ENCODE results near the gene ASCC1.
A peak's percentile ranks its signal among the peaks of the same experiment; 100 is the strongest.
"Not testable (repeated sequence)": the region's sequence is repeated elsewhere in the genome, so short reads cannot be mapped to it uniquely, and the experiment has no call there.

Gene ASCC1

DNA sequence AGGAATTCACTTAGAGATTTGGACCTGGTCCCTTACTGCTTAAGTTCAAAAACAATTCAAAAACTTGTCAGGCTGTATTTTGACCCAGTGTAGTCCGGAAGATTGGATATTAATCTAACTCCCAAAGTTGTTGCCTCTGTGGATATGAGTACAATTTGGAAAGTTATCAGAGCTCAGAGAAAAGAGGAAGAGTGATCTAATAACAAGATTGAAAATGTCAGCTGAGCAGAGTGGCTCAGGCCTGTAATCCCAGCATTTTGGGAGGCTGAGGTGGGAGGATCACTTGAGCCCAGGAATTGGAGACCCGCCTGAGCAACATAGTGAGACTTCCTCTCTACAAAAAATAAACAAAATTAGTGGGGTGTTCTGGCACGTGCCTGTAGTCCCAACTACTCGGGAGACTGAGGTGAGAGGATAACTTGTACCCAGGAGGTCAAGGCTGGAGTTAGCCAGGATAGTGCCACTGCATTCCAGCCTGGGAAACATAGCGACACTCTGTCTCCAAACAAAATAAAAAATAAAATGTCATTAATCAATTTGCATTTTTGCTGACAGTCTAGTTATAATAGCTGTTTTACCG lies 3.2 kb upstream of the ASCC1 start:
- no peak for DNase-seq

DNA sequence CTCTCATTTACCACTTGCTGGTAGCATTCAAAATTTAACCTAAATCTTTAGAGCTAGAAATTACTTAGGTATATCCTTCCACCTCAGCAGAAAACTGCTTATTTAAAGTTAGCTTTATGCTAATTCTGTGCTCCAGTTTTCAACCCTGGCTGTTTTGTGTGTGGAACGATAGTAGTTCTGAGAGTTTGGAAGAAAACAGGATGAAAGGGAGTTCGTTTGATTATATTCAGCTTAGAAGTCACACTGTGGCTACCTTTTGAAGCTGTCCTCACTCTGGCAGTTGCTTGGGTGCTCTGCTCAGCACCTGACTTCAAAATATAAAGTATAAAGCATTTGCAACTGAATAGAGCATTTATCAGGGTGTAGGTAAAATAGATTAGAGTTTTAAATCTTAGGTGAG lies 2.6 kb upstream of the ASCC1 start:
- peak in 3 of 6 experiments; percentile 8 to 34 (median 34) for DNase-seq

GRCh38 chr10:72218325-72218724 lies 2.2 kb upstream of the ASCC1 start:
- no peak for DNase-seq

GRCh38 chr10:72211832-72212231 lies 4.2 kb downstream of the ASCC1 start:
- not testable (repeated sequence) for DNase-seq

GRCh38 chr10:72211381-72211780 lies 4.7 kb downstream of the ASCC1 start:
- DNase-seq, result not testable (repeated sequence)

GRCh38 chr10:72208526-72208925 lies 7.5 kb downstream of the ASCC1 start:
- peak in 2 of 6 experiments; percentile 7 to 15 for DNase-seq

DNA sequence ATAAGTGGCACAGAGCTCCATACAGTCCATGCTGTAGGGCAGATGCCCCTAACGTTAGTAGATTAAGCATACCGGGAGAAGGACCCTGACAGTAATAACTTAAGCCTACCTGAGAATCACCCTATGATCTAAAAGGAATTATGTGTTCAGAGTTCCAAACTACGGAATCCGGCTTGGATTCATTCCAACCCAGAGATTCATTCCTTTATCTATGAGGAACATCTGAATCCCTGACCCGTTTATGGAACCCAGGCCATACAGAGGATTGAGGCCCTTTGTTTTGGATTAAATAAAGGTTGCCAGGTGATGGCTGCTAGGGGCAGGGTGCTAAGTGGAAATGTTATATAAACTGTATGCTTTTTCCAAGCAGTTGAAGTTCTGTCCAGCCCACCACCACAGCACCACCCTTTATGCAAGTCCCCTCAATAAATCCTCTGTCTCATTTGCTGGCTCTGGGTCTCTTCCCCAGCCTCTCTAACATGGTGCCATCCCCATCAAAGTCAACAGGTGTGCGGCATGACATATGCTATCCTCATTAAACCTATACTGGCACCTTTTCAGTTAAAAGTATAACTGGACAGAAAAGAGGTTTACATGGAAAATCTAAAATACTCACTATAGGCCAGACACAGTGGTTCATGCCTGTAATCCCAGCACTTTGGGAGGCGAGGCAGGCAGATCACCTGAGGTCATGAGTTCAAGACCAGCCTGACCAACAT lies 9.4 kb downstream of the ASCC1 start:
- no peak for DNase-seq

GRCh38 chr10:72204724-72205123 lies 11.4 kb downstream of the ASCC1 start:
- no peak for DNase-seq

DNA sequence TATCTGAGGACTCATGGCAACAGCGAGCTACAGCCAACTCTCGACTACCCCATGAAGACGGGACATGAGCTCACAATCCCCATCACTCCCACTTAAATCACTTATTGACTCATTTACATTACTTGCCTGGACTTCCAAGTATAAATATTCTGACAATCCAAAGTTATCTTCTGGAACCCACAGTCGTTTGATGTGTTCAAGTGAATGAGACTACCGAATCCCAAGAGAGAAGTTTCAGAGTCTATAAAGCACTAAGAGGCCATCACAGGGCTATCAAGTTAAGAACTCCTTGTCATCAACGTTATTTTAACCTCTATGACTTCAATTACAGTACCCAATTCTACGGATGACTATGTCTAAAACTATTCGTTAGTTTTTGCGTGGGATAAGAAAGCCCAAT lies 11.8 kb downstream of the ASCC1 start:
- DNase-seq, result no peak

DNA sequence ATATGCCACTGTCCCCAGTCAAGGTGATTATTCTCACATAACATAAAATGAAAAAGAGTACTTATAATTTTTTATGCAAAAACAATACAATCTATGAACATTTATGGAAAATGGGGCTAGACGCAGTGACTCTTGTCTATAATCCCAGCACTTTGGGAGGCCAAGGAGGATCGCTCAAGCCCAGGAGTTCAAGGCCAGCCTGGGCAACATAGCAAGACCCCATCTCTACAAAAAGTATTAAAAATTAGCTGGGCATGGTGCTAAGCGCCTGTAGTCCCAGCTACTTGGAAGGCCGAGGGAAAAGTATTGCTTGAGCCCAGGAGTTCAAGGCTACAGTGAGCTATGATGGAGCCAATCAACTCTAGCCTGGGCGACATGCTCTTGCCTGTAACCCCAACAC lies 14.8 kb downstream of the ASCC1 start:
- DNase-seq, result no peak

DNA sequence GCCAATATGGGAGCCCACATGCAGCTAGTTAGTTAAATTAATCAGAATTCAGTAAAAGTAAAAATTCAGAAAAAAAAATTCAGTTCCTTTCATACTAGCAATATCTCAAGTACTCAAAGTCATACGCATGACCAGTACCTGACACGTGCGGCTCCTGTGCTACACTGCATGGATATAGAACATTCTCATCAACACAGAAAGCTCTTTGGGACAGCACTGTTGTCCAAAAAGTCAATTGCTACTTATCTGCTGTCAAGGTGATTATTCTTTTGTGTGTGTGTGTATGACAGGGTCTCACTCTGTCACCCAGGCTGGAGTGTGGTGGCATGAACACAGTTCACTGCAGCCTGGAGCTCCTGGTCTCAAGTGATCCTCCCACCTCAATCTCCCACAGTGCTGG lies 15.2 kb downstream of the ASCC1 start:
- DNase-seq, result no peak

GRCh38 chr10:72194949-72195348 lies 21.1 kb downstream of the ASCC1 start:
- no peak for DNase-seq

DNA sequence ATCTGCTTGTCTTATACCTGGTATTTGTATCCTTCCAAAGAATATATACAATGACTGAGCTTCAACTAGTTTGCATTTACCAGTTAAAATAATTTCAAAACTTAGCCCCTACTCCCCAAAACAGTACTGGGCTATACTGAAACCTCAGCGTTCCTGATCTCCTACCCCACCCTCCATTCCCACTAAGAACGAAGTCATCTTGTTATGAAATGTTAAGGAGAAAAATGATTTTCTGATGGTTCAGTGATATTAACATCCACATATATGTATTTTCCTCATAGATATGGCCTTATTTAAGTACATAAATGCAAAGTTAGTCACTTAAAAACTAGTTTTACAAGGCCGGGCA lies 29.1 kb downstream of the ASCC1 start:
- DNase-seq, result no peak

GRCh38 chr10:72186258-72186981 lies 29.7 kb downstream of the ASCC1 start:
- DNase-seq, result no peak

- DNase-seq, result no peak
Observed at GRCh38 chr10:72184156-72184555, 31.9 kb downstream of the ASCC1 start.

GRCh38 chr10:72177454-72177853 lies 38.6 kb downstream of the ASCC1 start:
- no peak for DNase-seq

DNA sequence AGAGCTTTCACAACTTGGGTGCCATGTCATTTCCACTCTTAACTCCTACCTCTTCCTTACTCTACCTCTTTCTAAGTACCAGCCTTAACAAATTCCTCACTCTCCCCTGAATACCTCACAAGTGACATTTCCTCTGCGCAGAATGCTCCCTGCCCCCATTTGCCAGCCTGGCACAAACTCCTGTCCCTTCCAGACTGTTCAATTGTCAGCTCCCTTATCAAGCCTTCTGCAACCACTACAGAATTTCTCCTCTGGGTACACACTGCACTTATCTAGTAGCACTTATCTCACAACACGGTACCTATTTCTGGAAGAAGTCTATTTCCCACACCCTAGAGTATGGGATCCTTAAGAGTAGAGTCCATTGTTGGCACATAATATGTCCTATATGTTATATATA lies 39.4 kb downstream of the ASCC1 start:
- no peak for DNase-seq

GRCh38 chr10:72175149-72175548 lies 40.9 kb downstream of the ASCC1 start:
- no peak for DNase-seq

DNA sequence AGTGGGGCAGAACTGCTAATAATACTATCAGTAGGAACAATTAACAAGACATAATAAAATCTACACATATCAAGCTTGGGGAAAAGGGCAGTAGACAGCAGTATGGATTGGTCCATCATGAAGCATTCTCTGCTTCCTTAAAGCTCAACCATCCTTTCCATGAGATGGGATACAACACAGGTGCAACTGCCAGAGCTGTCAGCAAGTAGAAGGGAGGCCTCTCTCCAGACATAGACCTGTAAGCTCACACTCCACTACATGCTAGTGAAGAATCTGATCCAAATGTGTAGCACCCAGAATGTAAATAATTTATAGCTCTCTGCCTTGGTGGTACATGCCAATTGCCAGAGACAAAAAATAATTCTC lies 41.8 kb downstream of the ASCC1 start:
- no peak for DNase-seq

DNA sequence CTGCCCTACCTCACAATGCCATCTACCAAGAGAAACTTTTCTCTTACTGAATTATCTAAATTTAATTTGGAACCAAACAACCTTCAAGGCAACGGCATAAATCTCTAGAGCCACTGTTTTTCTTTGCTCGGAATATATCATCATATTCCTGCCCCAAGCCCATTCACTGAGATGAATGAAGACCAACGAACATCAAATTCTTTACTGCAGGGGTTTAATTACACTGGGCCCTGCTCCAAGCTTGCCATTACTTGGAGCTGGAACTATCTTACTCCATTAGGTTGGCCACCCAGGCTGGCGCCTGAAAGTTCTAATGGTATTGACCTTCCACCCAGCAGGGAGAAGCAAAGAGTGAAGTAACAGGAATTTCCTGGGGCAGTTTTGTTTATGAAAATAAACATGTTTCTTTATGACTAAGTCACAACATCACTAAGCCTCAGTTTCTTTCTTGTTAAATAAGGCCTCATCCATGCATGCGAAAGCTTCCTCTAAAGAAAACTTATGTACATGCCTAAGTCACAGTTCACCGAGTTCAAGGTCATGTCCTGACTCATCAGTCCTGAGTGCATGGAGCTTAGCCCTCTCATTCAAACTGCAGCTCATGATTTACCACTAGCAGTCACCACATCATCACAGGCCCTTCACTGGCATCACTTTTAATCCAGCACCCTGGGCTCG lies 42.3 kb downstream of the ASCC1 start:
- DNase-seq, result no peak

DNA sequence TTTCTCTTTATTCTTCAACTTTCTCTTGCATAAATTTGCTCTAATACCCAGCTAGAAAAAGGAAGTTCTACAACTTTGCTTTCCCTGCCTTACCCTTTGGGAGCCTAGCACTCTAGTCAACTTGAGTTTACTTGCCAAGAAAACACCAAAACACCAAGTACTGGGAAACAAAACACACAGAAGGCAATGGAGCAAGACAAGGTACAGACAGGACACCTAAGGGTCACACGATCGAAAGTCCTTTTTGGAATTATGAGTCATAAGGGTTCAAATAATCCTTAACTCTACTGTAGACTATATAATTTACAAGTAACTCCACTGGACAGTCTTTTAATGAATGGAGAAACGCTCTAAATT lies 42.8 kb downstream of the ASCC1 start:
- DNase-seq, result no peak

DNA sequence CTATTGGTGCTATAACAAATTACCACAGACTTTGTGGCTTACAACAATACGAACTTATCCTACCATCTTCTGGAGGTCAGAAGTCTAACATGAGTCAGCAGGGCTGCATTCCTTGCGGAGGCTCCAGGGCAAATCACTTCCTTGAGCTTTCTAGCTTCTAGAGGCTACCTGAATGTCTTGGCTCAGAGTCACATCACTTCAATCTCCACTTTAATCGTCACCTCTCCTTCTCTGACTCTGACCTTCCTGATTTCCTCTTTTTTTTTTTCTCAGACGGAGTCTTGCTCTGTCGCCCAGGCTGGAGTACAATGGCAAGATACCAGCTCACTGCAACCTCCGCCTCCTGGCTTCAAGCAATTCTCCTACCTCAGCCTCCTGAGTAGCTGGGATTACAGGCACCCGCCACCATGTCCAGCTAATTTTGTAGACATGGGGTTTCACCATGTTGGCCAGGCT lies 44.9 kb downstream of the ASCC1 start:
- no peak for DNase-seq

DNA sequence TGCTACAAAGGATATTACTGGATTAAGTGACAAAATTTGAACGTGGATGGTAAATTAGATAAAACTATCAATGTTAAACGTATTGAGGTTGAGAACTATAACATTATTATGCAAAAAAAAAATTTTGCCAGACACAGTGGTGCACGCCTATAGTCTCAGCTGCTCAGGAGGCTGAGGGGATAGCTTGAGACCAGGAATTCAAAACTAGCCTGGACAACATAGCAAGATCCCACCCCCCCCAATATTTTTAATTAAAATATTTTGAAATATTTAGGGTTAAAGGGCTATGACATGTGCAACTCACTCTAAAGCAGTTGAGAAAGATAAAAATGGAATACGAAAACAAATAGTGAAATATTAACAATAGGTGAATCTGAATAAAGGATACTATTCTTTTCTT lies 45.3 kb downstream of the ASCC1 start:
- no peak for DNase-seq

- DNase-seq, result no peak
Observed at GRCh38 chr10:72170263-72170662, 45.8 kb downstream of the ASCC1 start.
